T-helper 2 cell (primary cell): ENCODE results near the gene GSTA4.
"Not testable (repeated sequence)": the region's sequence is repeated elsewhere in the genome, so short reads cannot be mapped to it uniquely, and the experiment has no call there.

Experiments used
- DNase-seq, 5 experiments: peaks; one replicate each; pipeline versions ENCODE4 v3.0.0 to v3.0.0-alpha.2; 2012 to 2022

GSTA4 gene

DNA sequence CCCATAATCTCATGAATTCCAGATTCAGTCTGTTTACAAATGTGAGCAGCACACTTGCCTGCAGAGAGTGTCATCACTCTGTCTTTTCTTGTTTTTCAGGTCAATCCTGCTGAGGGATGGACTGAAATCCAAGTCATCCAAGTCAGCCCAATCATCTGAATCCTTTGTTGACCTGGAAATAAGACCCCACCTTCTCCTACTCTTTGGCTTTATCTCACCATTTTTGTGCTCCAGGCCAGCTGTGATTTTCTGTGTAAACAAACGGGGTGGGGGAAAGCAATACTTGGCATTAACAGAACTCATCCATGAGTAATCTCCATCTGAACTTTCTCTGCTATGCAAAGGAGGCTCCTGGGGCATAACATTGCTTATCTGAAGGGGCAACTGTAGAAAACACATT, 16.9 kb upstream of the GSTA4 start:
- DNase-seq: no peak

DNA sequence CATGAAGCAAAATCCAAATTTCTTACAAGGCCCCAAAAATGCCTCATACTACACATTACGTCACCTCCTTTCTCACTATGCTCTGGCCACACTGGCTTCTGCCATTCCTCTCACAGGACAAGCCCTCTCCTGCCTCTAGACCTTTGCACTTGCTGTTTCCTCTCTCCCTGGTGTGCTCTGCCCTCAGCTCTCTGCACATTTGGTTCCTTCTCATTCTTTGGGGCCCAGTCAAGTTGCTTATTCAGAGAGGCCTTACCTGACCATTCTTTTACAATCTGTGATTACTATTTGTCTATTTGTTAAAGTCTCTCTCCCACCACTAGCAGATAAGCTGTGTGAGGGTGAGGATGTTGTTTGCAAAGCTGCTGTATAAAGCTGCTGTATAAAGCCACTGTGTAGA, 15.4 kb upstream of the GSTA4 start:
- no peak for DNase-seq

DNA sequence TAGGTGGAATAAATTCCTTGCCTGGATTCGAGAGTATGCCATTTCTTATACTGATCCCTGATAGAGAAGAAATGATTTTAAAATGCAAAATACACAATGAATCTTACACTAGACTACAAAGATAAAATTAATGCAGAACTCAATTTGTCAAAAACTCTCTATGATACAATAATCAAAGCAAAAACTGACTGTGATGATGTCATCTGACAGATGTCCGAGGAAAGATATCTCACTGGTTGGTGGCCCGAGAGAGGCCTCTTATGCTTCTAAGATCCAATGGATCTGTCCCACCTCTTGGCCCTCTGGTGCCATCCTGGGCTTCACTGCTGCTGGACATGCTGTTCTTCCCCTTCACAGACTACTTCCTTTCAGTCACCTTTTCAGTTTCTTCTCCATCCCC, 14.4 kb upstream of the GSTA4 start:
- no peak for DNase-seq

DNA sequence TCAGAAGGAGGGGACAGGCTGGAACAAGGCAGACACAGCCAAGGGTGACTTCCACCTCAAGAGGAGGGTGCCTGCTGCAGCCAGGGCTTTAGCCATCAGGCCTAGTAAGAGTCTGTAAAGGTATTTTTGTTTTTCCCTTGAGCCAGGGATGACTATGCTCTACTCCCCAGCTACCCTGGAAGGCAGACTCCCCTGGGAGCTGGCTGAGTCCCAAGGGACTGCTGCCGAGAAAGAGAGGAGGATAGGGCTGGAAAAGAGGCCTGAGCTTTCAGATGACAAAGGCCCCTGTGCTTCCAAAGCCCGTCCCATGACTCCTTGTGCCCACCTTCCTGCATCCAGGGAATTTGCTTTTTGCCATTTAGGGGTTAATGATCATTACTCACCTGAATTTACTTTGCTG, 14.0 kb upstream of the GSTA4 start:
- no peak for DNase-seq

DNA sequence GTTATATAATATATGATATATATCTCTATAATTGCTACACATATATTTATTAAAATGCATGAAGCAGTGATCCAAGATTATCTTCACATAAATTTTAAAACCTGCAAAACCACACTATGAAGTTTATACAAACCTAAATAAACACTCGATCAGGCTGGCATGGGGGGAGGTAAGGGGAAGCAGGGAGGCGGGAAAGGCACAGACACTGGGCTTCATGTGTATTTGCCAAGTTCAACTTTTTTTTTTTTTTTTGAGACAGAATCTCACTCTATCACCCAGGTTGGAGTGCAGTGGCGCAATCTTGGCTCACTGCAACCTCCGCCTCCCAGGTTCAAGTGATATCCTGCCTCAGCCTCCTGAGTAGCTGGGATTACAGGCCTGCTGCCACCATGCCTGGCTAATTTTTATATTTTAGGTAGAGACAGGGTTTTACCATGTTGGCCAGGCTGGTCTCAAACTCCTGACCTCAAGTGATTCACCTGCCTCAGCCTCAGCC, 13.2 kb upstream of the GSTA4 start:
- DNase-seq: not testable (repeated sequence)

DNA sequence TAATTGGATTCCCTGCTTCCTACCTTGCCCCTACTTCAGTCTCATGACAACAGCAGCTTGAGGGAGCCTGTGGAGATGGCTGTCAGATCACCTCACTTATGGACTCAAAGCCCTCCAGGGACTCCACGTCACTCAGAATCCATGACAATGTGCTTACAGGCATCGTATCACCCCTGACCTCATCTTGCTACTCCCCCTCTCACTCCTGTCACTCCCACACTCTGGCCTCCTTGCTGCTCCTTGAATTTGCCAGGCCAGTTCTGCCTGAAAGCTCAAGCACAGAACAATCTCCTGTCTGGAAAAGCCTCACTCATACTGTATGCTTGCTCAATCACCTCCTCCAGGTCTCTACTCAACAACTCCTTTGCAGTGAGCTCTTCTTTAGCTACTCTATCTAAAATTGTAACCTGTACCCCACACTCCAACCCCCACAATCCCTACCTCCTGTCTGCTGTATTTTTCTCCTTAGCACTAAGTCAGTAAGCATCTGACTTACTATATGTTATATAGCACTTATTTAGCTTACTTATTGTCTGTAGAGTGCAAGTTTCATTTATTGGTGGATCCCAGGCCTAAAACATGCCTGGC, 10.7 kb upstream of the GSTA4 start:
- no peak for DNase-seq

DNA sequence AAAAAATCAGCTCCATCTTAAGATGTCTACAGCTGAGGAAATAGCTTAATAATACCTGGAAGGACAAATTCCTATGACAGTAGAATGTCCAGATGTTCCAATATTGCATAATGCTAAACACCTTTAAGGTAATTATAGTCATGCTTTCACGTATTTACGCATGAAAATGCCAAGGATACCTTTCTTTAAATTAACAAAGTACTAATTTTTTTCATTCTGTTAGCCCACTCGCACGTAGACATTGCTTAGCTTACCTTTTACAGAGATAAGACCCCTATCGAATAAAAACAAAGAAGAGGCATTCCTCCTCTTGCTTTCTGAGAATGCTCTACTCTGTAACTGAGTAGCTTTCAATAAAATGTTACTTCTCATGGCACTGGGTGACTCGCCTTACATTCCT, 4.4 kb upstream of the GSTA4 start:
- DNase-seq: no peak

DNA sequence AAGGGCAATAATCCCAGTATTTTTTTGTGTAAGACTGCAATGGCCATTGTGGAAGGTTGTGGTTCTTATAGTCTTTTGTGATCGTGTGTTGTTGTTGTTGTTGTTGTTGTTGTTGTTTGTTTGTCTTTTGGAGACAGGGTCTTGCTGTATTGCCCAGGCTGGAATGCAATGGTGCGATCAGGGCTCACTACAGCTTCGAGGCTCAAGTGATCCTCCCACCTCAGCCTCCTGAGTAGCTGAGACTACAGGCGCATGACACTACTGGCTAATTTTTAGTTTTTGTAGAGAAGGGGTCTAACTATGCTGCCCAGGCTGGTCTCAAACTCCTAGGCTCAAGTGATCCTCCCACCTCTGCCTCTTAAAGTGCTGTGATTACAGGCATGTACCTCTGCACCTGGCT, 3.5 kb upstream of the GSTA4 start:
- DNase-seq: no peak

DNA sequence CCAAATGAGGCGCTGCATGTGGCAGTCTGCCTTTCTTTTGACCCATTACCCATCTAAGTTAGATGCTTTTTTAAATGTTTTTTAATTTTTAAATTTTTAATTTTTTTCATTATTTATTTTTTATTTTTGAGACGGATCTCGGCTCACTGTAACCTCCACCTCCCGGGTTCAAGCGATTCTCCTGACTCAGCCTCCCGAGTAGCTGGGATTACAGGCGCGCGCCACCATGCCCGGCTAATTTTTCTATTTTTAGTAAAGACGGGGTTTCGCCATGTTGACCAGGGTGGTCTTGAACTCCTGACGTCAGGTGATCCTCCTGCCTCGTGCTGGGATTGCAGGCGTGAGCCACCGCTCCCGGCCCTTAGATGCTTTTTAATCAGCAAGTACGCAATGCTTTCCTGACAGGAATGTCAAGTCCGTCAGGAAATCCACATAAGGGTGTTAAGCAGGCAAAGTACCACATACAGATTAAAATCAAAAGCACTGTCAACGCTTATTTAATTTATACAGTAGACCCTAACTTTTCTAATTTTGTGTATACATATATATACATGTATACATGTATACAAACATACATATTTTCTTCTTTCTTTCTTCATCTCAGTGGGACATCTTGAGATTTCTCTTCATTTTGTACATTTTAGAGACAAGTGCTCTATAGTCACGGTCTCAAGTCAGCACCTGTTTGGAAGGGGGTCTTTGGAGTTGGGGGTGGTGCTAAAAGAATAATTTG, 995 bp upstream of the GSTA4 start:
- DNase-seq: peak in 3 of 5 experiments; percentile 30 to 67 (median 34)

DNA sequence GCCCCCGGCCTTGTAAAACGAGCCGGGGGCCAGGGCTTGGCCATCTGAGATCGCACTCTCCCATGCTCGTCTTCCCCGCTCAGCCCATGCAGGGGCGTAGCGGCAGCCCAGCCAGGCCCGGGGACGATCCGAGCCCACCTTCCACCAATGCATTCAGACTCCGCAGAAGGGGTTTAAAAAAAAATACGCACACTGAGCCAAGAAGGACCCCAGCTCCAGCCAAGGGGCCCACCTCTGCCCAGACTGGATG, 320 bp downstream of the GSTA4 start:
- peak in 1 of 5 experiments; percentile 11 for DNase-seq

DNA sequence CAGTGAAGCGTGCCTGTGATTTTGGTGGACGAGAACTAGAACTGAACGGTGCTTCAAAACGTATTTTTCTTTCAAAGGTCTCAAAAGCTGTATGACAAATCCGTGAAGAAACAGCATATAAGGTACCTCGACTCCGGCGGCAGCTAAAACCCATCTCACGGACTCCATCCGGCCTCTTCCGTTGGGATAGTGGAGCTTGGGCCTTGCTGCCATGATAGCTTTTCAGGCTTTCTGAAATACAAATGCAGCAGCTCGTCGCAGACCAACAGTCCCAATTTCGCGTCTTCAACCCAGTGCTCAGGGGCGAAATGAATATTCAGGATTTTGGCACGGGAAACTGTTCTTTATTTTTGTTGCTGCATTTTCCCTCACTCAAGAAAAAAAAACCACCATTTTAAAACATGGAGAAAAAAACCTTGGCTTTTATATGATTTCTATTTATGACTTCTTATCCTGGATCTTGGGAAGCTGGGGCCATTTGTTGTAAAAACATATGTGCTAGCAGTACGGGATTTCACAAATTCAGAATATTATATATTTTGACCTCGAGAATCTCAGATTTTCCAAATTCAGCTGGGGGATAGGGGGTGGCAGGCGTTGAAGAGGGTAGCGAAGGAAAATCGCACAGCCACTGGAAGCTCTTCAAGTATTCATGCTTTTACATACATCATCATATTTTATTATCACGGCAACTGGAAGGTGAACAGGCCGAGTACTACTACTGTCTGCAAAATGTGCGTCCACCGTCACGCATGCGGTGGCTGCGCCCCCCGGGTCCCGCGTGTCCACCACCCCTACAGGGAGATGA, 849 bp downstream of the GSTA4 start:
- DNase-seq: no peak

DNA sequence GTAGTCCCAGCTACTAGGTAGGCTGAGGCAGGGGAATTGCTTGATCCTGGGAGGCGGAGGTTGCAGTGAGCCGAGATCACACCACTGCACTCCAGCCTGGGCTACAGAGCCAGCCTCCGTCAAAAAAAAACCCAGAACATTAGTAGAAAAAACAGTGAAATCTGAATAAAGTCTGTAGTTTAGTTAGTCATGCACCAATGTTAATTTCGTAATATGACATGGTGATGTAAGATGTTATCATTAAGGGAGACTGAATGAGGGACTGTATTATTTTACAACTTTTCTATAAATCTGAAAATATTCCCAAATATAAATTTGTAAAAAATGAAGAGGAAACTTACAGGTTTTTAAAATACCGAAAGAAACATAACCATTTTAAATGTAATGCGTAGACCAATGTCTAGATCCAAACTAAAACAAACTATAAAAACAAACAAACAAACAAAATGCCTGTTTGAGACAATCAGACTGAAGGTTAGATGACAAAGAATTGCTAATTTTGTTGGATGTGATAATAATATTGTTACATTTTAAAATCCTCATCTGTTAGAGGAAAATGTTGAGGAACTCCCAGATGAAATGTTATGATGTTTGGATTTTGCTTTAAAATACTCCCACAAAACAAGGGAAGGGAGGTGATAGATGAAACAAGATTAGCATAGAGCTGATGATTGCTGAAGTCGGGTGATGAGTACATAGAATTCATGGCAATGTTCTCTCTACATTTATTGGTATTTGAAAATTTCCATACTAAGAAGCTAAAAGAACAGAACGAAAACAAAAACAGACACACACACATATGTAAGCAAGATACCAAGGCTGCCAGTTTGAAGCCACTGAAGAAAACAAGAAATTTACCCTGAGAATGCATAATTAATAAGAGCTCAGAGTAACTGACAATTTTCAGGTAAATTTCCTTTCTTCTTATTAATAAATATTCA, 1.8 kb downstream of the GSTA4 start:
- DNase-seq: no peak

DNA sequence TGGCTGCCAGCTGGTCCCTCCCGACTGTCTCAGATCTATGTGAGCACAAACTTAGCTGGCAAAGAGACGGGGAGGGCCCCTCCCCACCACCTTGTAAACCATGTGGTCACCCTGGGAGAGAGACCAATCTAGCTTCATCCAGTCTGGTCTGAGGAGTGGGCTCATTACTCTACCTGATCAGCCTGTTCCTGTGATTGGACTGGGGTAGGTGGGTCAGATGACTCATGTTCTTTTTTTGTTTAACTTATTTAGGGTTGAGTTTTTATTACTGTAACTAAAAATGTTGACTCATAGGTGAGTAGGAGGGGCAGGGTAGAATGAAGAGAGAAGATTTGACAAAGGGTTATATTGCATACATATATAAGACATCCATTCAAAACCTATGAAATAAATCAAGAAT, 4.7 kb downstream of the GSTA4 start:
- no peak for DNase-seq

DNA sequence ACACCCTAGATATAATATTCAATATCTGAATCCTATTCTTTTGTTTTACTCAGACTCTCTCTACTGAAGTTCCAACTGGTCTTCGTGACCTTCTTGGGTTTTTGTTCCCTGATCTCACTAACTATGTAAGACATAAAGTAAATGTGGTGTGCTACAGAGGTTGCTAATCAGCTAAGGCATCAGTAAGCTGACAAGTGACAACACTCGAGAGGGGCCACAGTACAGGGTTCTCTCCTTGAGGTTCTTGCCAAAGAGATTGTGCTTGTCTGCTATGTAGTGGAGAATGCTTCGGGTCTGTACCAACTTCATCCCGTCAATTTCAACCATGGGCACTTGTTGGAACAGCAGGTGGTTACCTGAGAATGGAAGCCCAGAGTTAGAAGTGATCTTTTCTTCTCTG, 9.9 kb downstream of the GSTA4 start:
- peak in 1 of 5 experiments; percentile 73 for DNase-seq

DNA sequence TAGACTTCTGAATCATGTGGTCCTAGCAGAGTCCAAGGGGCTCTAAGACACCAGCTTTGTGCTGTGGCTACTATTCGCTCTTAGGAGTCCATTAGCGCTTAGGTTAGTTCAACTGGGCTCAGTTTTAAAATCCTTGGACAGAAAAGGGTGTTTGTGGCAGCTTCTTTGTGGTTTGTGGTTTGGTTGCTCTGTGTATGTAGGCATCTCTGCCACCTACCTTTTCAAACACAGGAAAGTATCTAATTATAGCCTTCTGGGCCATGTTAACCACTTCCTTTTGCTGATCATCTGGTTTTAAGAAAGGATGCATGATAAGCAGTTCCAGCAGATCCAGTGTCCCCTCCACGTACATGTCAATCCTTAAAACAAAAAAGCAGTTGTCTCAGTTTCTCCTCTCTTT, 10.8 kb downstream of the GSTA4 start:
- DNase-seq: peak in 3 of 5 experiments; percentile 18 to 91 (median 74)

DNA sequence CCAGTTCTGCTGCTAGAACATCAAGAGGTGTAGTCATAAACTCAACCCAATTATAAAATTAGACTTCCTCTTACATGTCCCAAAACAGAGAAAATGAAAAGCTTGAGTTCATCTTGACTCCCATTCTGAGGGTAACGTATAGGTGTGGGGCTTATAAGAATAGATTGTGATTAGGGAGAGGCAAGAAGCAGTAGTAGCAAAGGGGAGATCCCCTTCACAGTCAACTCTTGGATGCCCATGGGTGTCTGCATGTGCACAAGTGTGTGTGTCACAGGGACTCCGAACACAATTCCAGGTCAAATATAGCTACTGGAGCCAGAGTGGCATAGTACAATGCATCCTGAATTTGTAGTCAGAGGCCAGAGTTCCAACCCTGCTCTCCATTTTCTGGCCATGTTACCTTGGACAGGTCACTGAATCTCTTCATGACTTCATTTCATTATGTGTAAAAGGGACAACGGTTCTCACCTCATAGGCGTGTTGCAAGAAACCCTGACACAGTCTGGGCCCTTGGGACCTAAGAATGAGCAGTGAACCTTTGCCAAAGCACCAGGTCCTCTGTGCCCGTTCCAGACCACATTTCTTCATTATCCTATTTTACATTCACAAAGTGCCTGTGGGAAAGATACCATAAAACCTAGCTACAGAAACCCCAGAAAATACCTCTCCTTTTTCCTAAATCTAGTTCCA, 11.8 kb downstream of the GSTA4 start:
- no peak for DNase-seq

DNA sequence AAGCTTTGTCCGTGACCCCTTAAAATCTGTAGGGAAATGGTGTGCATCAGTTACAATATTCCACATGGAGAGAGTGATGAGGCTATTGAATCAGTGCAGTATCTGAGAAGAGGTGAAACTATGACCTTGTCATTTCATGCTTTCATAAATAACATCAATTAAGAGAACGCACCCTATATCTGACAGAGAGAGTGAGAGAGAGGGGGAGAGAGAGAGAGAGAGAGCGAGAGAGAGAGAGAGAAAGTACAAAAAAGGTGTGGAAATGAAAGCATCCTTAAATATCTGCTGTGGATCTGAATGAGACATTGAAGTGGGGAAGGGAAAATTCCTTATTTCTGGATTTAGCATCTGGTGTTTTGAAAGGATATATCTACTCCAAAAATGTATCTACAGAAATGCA, 12.4 kb downstream of the GSTA4 start:
- DNase-seq: no peak

DNA sequence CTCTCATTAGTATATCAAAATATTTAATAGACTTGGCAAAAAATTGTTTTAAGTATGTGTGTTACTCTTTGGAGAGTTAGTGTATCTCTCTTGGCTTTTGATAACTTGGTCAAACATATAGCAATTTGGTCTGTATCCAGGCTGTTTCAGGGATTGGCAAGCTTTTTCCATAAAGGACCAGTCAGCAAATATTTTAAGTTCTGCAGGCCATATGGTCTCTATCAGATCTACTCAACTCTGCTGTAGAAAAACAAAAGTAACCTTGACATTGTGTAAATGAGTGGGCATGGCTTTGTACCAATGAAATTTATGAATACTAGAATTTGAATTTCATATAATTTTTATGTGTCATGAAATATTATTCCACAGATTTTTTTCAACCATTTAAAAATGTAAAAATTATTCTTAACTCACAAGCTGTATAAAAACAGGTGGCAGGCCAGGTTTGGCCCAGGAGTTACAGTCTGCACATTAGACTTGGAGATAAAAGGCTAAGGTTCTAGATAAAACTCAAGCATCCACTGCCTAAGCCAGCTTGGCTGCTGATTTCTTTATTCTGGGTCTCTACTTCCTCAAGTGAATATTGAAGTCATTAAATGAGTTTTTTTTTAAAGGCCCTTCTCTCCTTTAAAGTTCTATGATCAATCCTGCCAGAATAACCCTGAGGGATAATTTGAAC, 13.7 kb downstream of the GSTA4 start:
- no peak for DNase-seq

DNA sequence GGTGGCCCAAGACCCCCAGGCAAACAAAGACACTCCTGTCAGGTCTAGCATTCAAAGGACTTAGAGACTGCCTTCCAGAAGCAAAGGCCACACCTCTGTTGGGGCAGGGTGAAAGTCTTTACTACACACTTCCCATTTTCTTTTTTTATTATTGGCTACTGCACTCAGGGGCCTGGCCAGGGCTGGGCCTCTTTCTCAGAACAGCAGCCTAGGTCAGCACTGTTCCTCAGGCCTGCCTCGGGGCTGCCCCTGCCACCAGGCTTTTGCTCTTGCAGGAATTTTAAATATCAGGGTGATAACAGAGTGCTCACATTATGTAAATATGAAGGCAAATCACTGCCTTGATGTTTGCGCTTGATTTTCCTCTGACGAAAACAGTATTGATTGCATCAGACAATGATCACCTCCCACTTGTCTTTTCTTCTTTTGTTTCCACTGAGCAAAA, 18.5 kb downstream of the GSTA4 start:
- no peak for DNase-seq

DNA sequence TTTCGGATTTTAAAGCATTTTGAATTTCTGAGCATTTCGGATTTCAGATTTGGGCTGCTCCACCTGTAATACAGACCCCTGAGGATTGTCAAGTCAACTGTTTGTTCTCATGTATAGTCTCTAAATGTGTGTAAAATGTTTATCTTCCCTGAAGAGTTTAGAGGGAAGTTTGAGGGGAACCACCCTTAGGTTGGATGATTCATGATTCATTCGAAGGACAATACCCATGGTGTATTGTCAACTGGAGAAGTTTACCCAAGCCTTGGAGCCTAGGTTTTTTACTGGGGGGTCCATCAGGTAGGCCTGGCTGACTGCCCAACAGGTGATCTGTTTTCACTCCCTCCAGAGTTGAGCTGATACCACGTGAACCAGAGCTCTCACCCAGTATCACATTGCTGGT, 18.9 kb downstream of the GSTA4 start:
- no peak for DNase-seq

DNA sequence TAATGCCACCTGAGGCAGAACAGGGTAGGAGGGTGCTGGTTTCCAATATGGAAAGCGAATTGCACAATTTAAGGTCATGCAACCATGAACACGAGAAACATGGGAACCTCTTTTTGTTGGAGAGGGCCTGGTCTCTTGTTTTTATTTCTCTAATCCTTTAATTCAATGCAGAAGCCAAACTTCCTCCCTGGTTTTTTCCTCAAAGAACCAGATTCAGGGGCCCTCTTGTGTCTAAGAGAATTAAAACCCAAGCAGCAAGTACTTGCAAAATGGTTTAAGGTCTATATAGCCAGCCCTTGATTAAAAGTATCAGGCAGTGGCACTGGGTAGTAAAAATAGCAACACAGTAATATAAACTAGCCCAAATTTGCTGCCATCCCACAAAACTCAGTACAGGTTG, 19.5 kb downstream of the GSTA4 start:
- DNase-seq: no peak

DNA sequence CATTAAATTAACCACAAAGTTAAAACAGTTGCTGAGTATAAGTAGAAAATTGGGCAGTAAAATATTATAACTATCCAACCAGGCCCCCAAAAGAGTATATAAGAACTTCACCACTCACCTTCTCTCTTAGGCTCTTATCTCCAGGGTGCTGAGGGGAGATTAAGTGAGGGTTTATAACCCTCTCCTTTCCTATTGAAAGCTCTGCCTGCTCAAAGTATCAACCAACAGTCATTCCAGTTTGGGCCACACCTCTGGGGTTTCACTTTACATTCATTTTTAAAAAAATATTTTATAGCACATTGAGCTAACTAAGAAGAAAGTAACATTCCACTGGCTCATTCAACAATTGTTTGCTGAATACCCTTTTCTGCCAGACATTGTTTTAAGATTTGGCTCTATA, 22.1 kb downstream of the GSTA4 start:
- DNase-seq: no peak
